HUES64 (cell line): Measurements from ENCODE around the gene LRTM2.

ENCODE experiments used
- H3K27ac ChIP-seq: 2 replicates; pipeline ENCODE4 v1.7.0; 2013; ENCODE audit warnings: low read depth, low read length, inconsistent platforms
- H3K27me3 ChIP-seq: 2 replicates; pipeline ENCODE4 v1.6.1; 2013; ENCODE audit warnings: mild to moderate bottlenecking, low read length; ENCODE audit not compliant: insufficient read depth
- H3K36me3 ChIP-seq: 2 replicates; pipeline ENCODE4 v1.6.1; 2013; ENCODE audit warnings: mild to moderate bottlenecking, low read length; ENCODE audit not compliant: insufficient read depth
- H3K4me1 ChIP-seq: 2 replicates; pipeline ENCODE4 v1.6.1; 2013; ENCODE audit warnings: mild to moderate bottlenecking, low read length, moderate library complexity; ENCODE audit not compliant: insufficient read depth
- H3K4me3 ChIP-seq: 2 replicates; pipeline ENCODE4 v1.5.1; 2013; ENCODE audit warnings: mild to moderate bottlenecking, low read length, moderate library complexity
- H3K9ac ChIP-seq: 2 replicates; pipeline ENCODE4 v1.6.1; 2013; ENCODE audit warnings: mild to moderate bottlenecking, low read depth, low read length
- H3K9me3 ChIP-seq: 2 replicates; pipeline ENCODE4 v1.6.1; 2013; ENCODE audit warnings: low read depth, low read length; ENCODE audit not compliant: insufficient read depth
- WGBS: fragments of 150-250, 120-280 bp; methylation state at CpG from one replicate; pipeline ENCODE4 v1.1.7; 2013; ENCODE audit warnings: missing lambda C conversion rate; 5-methylcytosine and 5-hydroxymethylcytosine counted together

The LRTM2 gene

GRCh38 chr12:1863823-1864222, 43.5 kb downstream of the LRTM2 start:
- no peak overlapping the region for H3K27ac ChIP-seq
- no peaks in the 10 kb centered on the region for H3K36me3 ChIP-seq
- H3K4me1 ChIP-seq = no peaks in the 10 kb centered on the region
- no peak overlapping the region for H3K4me3 ChIP-seq
- no peaks in the 10 kb centered on the region for H3K27me3 ChIP-seq
- 94% methylated on average over 16 of the region's 16 CpGs for WGBS
- H3K9me3 ChIP-seq = no peaks in the 10 kb centered on the region
- H3K9ac ChIP-seq = no peak overlapping the region

- Histone ChIP-seq H3K4me3 (no peak overlapping the region), H3K27ac (no peak overlapping the region), H3K36me3 (no peaks in the 10 kb centered on the region), H3K4me1 (no peaks in the 10 kb centered on the region), H3K9ac (no peak overlapping the region), H3K9me3 (no peaks in the 10 kb centered on the region), H3K27me3 (no peaks in the 10 kb centered on the region)
- WGBS = 95% methylated on average over 27 of the region's 27 CpGs
Measured at GRCh38 chr12:1864456-1864855, 44.1 kb downstream of the LRTM2 start.

GRCh38 chr12:1864867-1865266, 44.5 kb downstream of the LRTM2 start:
- no peak overlapping the region for H3K9ac ChIP-seq
- 96% methylated on average over 37 of the region's 37 CpGs for WGBS
- H3K9me3 ChIP-seq = no peaks in the 10 kb centered on the region
- H3K4me1 ChIP-seq = no peaks in the 10 kb centered on the region
- H3K4me3 ChIP-seq = no peak overlapping the region
- H3K27me3 ChIP-seq = no peaks in the 10 kb centered on the region
- H3K27ac ChIP-seq = no peak overlapping the region
- no peaks in the 10 kb centered on the region for H3K36me3 ChIP-seq

GRCh38 chr12:1865284-1865866, 45.0 kb downstream of the LRTM2 start:
- H3K9ac ChIP-seq = no peak overlapping the region
- WGBS = 94% methylated on average over 31 of the region's 32 CpGs
- no peak overlapping the region for H3K4me3 ChIP-seq
- no peak overlapping the region for H3K27ac ChIP-seq
- H3K9me3 ChIP-seq = no peaks in the 10 kb centered on the region
- H3K4me1 ChIP-seq = no peaks in the 10 kb centered on the region
- H3K27me3 ChIP-seq = no peaks in the 10 kb centered on the region
- H3K36me3 ChIP-seq = no peaks in the 10 kb centered on the region

GRCh38 chr12:1869145-1869544, 48.8 kb downstream of the LRTM2 start:
- Histone ChIP-seq H3K9me3 (no peaks in the 10 kb centered on the region), H3K27me3 (no peaks in the 10 kb centered on the region), H3K27ac (no peak overlapping the region), H3K36me3 (no peaks in the 10 kb centered on the region), H3K4me1 (no peaks in the 10 kb centered on the region), H3K9ac (no peak overlapping the region), H3K4me3 (no peak overlapping the region)
- 93% methylated on average over 10 of the region's 10 CpGs for WGBS

- H3K27me3 ChIP-seq = no peaks in the 10 kb centered on the region
- no peaks in the 10 kb centered on the region for H3K36me3 ChIP-seq
- H3K4me3 ChIP-seq = no peak overlapping the region
- H3K27ac ChIP-seq = no peak overlapping the region
- H3K9ac ChIP-seq = no peak overlapping the region
- 58% methylated on average over 7 of the region's 7 CpGs for WGBS
- H3K9me3 ChIP-seq = no peaks in the 10 kb centered on the region
- no peaks in the 10 kb centered on the region for H3K4me1 ChIP-seq
Measured at GRCh38 chr12:1870086-1870485, 49.7 kb downstream of the LRTM2 start.

- Histone ChIP-seq H3K36me3 (no peaks in the 10 kb centered on the region), H3K27ac (no peak overlapping the region), H3K4me3 (no peak overlapping the region), H3K9ac (no peak overlapping the region), H3K9me3 (no peaks in the 10 kb centered on the region), H3K4me1 (no peaks in the 10 kb centered on the region), H3K27me3 (no peaks in the 10 kb centered on the region)
- WGBS = 92% methylated on average over 24 of the region's 24 CpGs
Measured at GRCh38 chr12:1870998-1871917, 50.9 kb downstream of the LRTM2 start.

- no peaks in the 10 kb centered on the region for H3K4me1 ChIP-seq
- H3K4me3 ChIP-seq = no peak overlapping the region
- no peaks in the 10 kb centered on the region for H3K27me3 ChIP-seq
- no peak overlapping the region for H3K9ac ChIP-seq
- no peak overlapping the region for H3K27ac ChIP-seq
- no peaks in the 10 kb centered on the region for H3K9me3 ChIP-seq
- no peaks in the 10 kb centered on the region for H3K36me3 ChIP-seq
- 95% methylated on average over 6 of the region's 6 CpGs for WGBS
Measured at GRCh38 chr12:1872001-1872400, 51.6 kb downstream of the LRTM2 start.

- Histone ChIP-seq H3K27ac (no peak overlapping the region), H3K4me3 (no peak overlapping the region), H3K4me1 (no peaks in the 10 kb centered on the region), H3K27me3 (no peaks in the 10 kb centered on the region), H3K9ac (no peak overlapping the region), H3K9me3 (no peaks in the 10 kb centered on the region), H3K36me3 (no peaks in the 10 kb centered on the region)
- WGBS = 89% methylated on average over 7 of the region's 7 CpGs
Measured at GRCh38 chr12:1872448-1872847, 52.1 kb downstream of the LRTM2 start.

GRCh38 chr12:1873531-1874510, 53.5 kb downstream of the LRTM2 start:
- no peaks in the 10 kb centered on the region for H3K36me3 ChIP-seq
- no peak overlapping the region for H3K9ac ChIP-seq
- H3K9me3 ChIP-seq = no peaks in the 10 kb centered on the region
- H3K4me1 ChIP-seq = no peaks in the 10 kb centered on the region
- WGBS = 91% methylated on average over 5 of the region's 5 CpGs
- H3K4me3 ChIP-seq = no peak overlapping the region
- H3K27me3 ChIP-seq = no peaks in the 10 kb centered on the region
- no peak overlapping the region for H3K27ac ChIP-seq

GRCh38 chr12:1875608-1876007, 55.2 kb downstream of the LRTM2 start:
- no peaks in the 10 kb centered on the region for H3K36me3 ChIP-seq
- no peaks in the 10 kb centered on the region for H3K9me3 ChIP-seq
- no peak overlapping the region for H3K9ac ChIP-seq
- 92% methylated on average over 6 of the region's 6 CpGs for WGBS
- H3K27ac ChIP-seq = no peak overlapping the region
- no peaks in the 10 kb centered on the region for H3K27me3 ChIP-seq
- no peaks in the 10 kb centered on the region for H3K4me1 ChIP-seq
- H3K4me3 ChIP-seq = no peak overlapping the region
